Esophagus squamous epithelium (tissue), 5 donors: Measurements from ENCODE around the gene RBP7. TPM values are rescaled to one million over a fixed set of nuclear protein-coding genes. Genes with fewer than 3 reads are reported as not detected.

Experiments
- DNase-seq: peaks from one replicate; lab custom pipeline; 2025; lab: John Stamatoyannopoulos, UW
- H3K27ac ChIP-seq, 4 donors: fragments of 200-600 bp; sonication (generic); one replicate each; pipeline ENCODE4 v1.5.1; 2016 to 2019; ENCODE audit warnings: mild to moderate bottlenecking in 1 of 4
- H3K27me3 ChIP-seq, 4 donors: fragments of 200-600 bp; sonication (generic); 1 replicate in 3 of 4; 2 replicates in 1 of 4; pipeline versions ENCODE4 v1.5.1 to v1.6.0; 2017 to 2021; ENCODE audit warnings: antibody characterized with exemption in 1 of 4
- H3K36me3 ChIP-seq, 3 donors: fragments of 200-600 bp; sonication (generic); one replicate each; pipeline ENCODE4 v1.5.1; 2016 to 2019
- H3K4me1 ChIP-seq, 3 donors: fragments of 200-600 bp; sonication (generic); one replicate each; pipeline ENCODE4 v1.5.1; 2017 to 2019
- H3K4me3 ChIP-seq, 4 donors: fragments of 200-600 bp; sonication (generic); 1 replicate in 3 of 4; 2 replicates in 1 of 4; pipeline ENCODE4 v1.5.1; 2016 to 2019; ENCODE audit warnings: mild to moderate bottlenecking in 2 of 4, moderate library complexity in 1 of 4
- H3K9me3 ChIP-seq, 3 donors: fragments of 200-600 bp; sonication (generic); one replicate each; pipeline ENCODE4 v1.5.1; 2016 to 2019
- CTCF ChIP-seq, 6 experiments: fragments of 450-650 bp in 4 of 6; fragments of 200-600 bp in 2 of 6; sonication (generic) in 2 of 6; IDR thresholded peaks; one replicate each; pipeline ENCODE4 v1.5.1; 2016 to 2019; ENCODE audit warnings: antibody characterized with exemption in 6 of 6, mild to moderate bottlenecking in 4 of 6, moderate library complexity in 4 of 6
- POLR2A ChIP-seq, 4 donors: fragments of 450-650 bp; IDR thresholded peaks; one replicate each; pipeline ENCODE4 v1.6.1; 2017; ENCODE audit warnings: antibody characterized with exemption in 4 of 4, mild to moderate bottlenecking in 4 of 4, moderate library complexity in 3 of 4
- WGBS, 2 donors: methylation state at CpG; one replicate each; pipeline ENCODE4 v1.1.5; 2018; 5-methylcytosine and 5-hydroxymethylcytosine counted together
- intact Hi-C: fragments of 100-400 bp; cut with DNase I; formaldehyde crosslinking; loops from one replicate; pipeline ENCODE4 v1.15.0; 2022
- small RNA-seq, 4 donors: library from RNA; depleted of rRNA; stranded (forward); fragments of <200 nt; gene quantifications; one replicate each; pipeline ENCODE3, GENCODE V24; 2016
- total RNA-seq, 4 donors: library from RNA; depleted of rRNA; stranded (reverse); fragments of >200 nt; gene quantifications; one replicate each; pipeline ENCODE4 v1.1.0, GENCODE V29; 2016
- donor health status: DM: yes; HTN: yes; CAD: no.

The RBP7 gene
- total RNA-seq, 4 donors from 2014 or later = 10.4 to 29.2 (median 21.3) TPM

- DNase-seq = no peak
- Histone ChIP-seq H3K4me3 (peak overlapping the region in 3 of 4 donors; percentile 9 to 26 (median 22)), H3K9me3 (no peaks in the 10 kb centered on the region), H3K4me1 (peaks cover 36 to 95% (median 47%) of the 10 kb centered on the region in 3 donors), H3K36me3 (peaks cover 0 to 10% (median 0%) of the 10 kb centered on the region in 3 donors), H3K27me3 (no peaks in the 10 kb centered on the region), H3K27ac (peak overlapping the region; percentile 77 to 90 (median 84))
- TF ChIP-seq POLR2A (IDR thresholded peaks at IDR 0.05) = no peak
- TF ChIP-seq CTCF (IDR thresholded peaks at IDR 0.05) = no peak
- WGBS, 2 donors = 43 to 52% methylated on average over 7 of the region's 7 CpGs
- intact Hi-C loops = no loop called here
These were observed 66.8 kb downstream of the RBP7 start for GRCh38 chr1:10063878-10064277.

- H3K4me3 ChIP-seq = peak overlapping the region in 3 of 4 donors; percentile 9 to 26 (median 22)
- no peaks in the 10 kb centered on the region for H3K9me3 ChIP-seq
- peaks cover 32 to 95% (median 54%) of the 10 kb centered on the region in 3 donors for H3K4me1 ChIP-seq
- H3K36me3 ChIP-seq = peaks cover 0 to 2% (median 0%) of the 10 kb centered on the region in 3 donors
- WGBS, 2 donors = 44 to 65% methylated on average over 7 to 8 of the region's 8 CpGs
- peak overlapping the region; percentile 77 to 90 (median 84) for H3K27ac ChIP-seq
- intact Hi-C loops = no loop called here
- DNase-seq = no peak
- TF ChIP-seq POLR2A (IDR thresholded peaks at IDR 0.05) (no peak), CTCF (IDR thresholded peaks at IDR 0.05) (no peak)
- no peaks in the 10 kb centered on the region for H3K27me3 ChIP-seq
These were observed 67.7 kb downstream of the RBP7 start for GRCh38 chr1:10064416-10065343.

- Histone ChIP-seq H3K27ac (peak overlapping the region; percentile 77 to 90 (median 84)), H3K9me3 (no peaks in the 10 kb centered on the region), H3K4me3 (no peak overlapping the region), H3K27me3 (no peaks in the 10 kb centered on the region), H3K4me1 (peaks cover 31 to 95% (median 55%) of the 10 kb centered on the region in 3 donors), H3K36me3 (no peaks in the 10 kb centered on the region)
- no peak for TF ChIP-seq POLR2A (IDR thresholded peaks at IDR 0.05)
- no peak for TF ChIP-seq CTCF (IDR thresholded peaks at IDR 0.05)
- 74 to 82% methylated on average over 7 of the region's 7 CpGs for WGBS, 2 donors
- intact Hi-C loops = no loop called here
- DNase-seq = no peak
These were observed 68.3 kb downstream of the RBP7 start for GRCh38 chr1:10065344-10065685.

Small RNA genes within 50 kb of the gene (small RNA-seq; reads per million reads assigned to genes)
- 0 reads per million in 4 donors for gene MIR5697

Other genes starting within 250 kb of the RBP7 start
- gene CLSTN1, start 173.3 kb upstream of the RBP7 start, total RNA-seq = 10 to 100 TPM; 57.3 to 68.4 (median 65.3) TPM
- 100 to 1,000 TPM in 2 of 4 donors, 10 to 100 TPM in 2; 76.1 to 186 (median 118) TPM for gene CTNNBIP1, start 87.0 kb upstream of the RBP7 start, total RNA-seq
- gene LZIC, start 53.8 kb upstream of the RBP7 start, total RNA-seq = 10 to 100 TPM; 21.4 to 24.7 (median 23.0) TPM
- 1 to 10 TPM; 3.9 to 7.9 (median 6.0) TPM for gene NMNAT1, start 53.8 kb upstream of the RBP7 start, total RNA-seq
- gene UBE4B, start 35.7 kb downstream of the RBP7 start, total RNA-seq = 10 to 100 TPM; 37.5 to 60.3 (median 51.3) TPM
- 10 to 100 TPM; 27.1 to 40.6 (median 38.1) TPM for gene KIF1B, start 213.3 kb downstream of the RBP7 start, total RNA-seq